CD4-positive, alpha-beta memory T cell (primary cell): ENCODE data around the gene KCNA2. TPM values are rescaled to one million over a fixed set of nuclear protein-coding genes. Genes with fewer than 3 reads are reported as not detected.
A peak's percentile ranks its signal among the peaks of the same experiment; 100 is the strongest.

ENCODE experiments used
- CTCF ChIA-PET: fragments of 350-600 bp; sonication (Branson Sonifier 250); formaldehyde crosslinking; loops from one replicate; lab custom pipeline; 2021; ENCODE audit warnings: inconsistent platforms; ENCODE audit not compliant: partially characterized antibody; lab: Charles Lee
- POLR2A ChIA-PET: fragments of 350-600 bp; sonication (Branson Sonifier 250); formaldehyde crosslinking; loops from one replicate; lab custom pipeline; 2021; ENCODE audit not compliant: partially characterized antibody; lab: Charles Lee
- DNase-seq, 5 donors: peaks; one replicate each; pipeline versions ENCODE4 v3.0.0 to v3.0.0-alpha.2; 2020 to 2022; ENCODE audit warnings: mixed read lengths in 1 of 5
- H3K27ac ChIP-seq: one replicate; pipeline ENCODE4 v1.7.0; 2013; ENCODE audit warnings: low read depth, low read length
- H3K27me3 ChIP-seq: 2 replicates; pipeline ENCODE4 v1.7.0; 2013; ENCODE audit warnings: mild to moderate bottlenecking, low read length, moderate library complexity; ENCODE audit not compliant: insufficient read depth
- H3K36me3 ChIP-seq: 2 replicates; pipeline ENCODE4 v1.7.0; 2013; ENCODE audit warnings: mild to moderate bottlenecking, low read length, moderate library complexity; ENCODE audit not compliant: insufficient read depth
- H3K4me1 ChIP-seq: 2 replicates; pipeline ENCODE4 v1.7.0; 2013; ENCODE audit warnings: mild to moderate bottlenecking, low read length, moderate library complexity; ENCODE audit not compliant: insufficient read depth
- H3K4me3 ChIP-seq, 2 donors: one replicate each; pipeline ENCODE4 v1.7.0; 2013; ENCODE audit warnings: low read length in 2 of 2, mild to moderate bottlenecking in 1 of 2
- H3K9me3 ChIP-seq, 2 donors: one replicate each; pipeline ENCODE4 v1.7.0; 2013; ENCODE audit warnings: low read length in 2 of 2, control low read depth in 1 of 2; ENCODE audit not compliant: control insufficient read depth in 1 of 2
- H3K27ac Mint-ChIP-seq, 7 donors: one replicate each; pipeline ENCODE4 v1.8.0; 2020 to 2021; ENCODE audit warnings: mixed read lengths in 7 of 7, mild to moderate bottlenecking in 6 of 7, inconsistent platforms in 3 of 7, moderate library complexity in 3 of 7
- H3K27me3 Mint-ChIP-seq, 2 donors: one replicate each; pipeline ENCODE4 v1.8.0; 2020 to 2021; ENCODE audit warnings: mixed read lengths in 2 of 2
- H3K36me3 Mint-ChIP-seq, 2 donors: one replicate each; pipeline ENCODE4 v1.8.0; 2020 to 2021; ENCODE audit warnings: mixed read lengths in 2 of 2, inconsistent platforms in 1 of 2, mild to moderate bottlenecking in 1 of 2
- H3K4me1 Mint-ChIP-seq, 4 donors: one replicate each; pipeline ENCODE4 v1.8.0; 2020 to 2021; ENCODE audit warnings: mixed read lengths in 4 of 4, mild to moderate bottlenecking in 1 of 4
- H3K4me3 Mint-ChIP-seq, 8 donors: one replicate each; pipeline ENCODE4 v1.8.0; 2020 to 2021; ENCODE audit warnings: mixed read lengths in 8 of 8, mild to moderate bottlenecking in 7 of 8, moderate library complexity in 6 of 8, inconsistent platforms in 3 of 8
- H3K9me3 Mint-ChIP-seq, 8 donors: one replicate each; pipeline ENCODE4 v1.8.0; 2020 to 2021; ENCODE audit warnings: mixed read lengths in 8 of 8, mild to moderate bottlenecking in 5 of 8, inconsistent platforms in 3 of 8, moderate library complexity in 1 of 8
- intact Hi-C: fragments of 100-400 bp; cut with micrococcal nuclease; formaldehyde crosslinking; loops from one replicate; pipeline ENCODE4 v1.15.1; 2023
- polyA plus RNA-seq, 2 donors: library from polyadenylated mRNA; unstranded; fragments of 300-500 nt; fragmentation: Illumina TruSeq; gene quantifications; one replicate each; pipeline ENCODE4 v1.2.3, GENCODE V29; 2021
- total RNA-seq, 2 experiments: library from RNA; stranded (reverse); gene quantifications; one replicate each; pipeline ENCODE4 v1.2.3, GENCODE V29; 2021

KCNA2 gene
- total and polyA plus RNA-seq, 4 experiments from 2014 or later = 0.26 to 2.2 (median 1.1) TPM

GRCh38 chr1:110616587-110616986 lies 10.4 kb upstream of the KCNA2 start:
- intact Hi-C loops = loop anchor here (5.0 kb wide), 1 partner anchor 204 kb away; no protein-coding TSS in a partner anchor
- Mint-ChIP-seq H3K4me3 (no peak overlapping the region), H3K27me3 (no peaks in the 10 kb centered on the region), H3K27ac (no peak overlapping the region), H3K36me3 (peaks cover 5 to 6% of the 10 kb centered on the region in 2 donors), H3K4me1 (peaks cover 32 to 50% (median 39%) of the 10 kb centered on the region in 4 donors), H3K9me3 (peaks cover 0 to 9% (median 0%) of the 10 kb centered on the region in 8 donors)
- ChIA-PET CTCF (interaction anchor here (0.9 to 6.5 kb wide), 9 partner anchors 14 to 212 kb away, joined by 3 to 273 read pairs (median 4); no protein-coding TSS in a partner anchor), POLR2A (interaction anchor here (1.3 to 5.1 kb wide), 2 partner anchors 58 to 170 kb away, joined by 3 to 104 read pairs; partner anchors contain the start of gene KCNA3)
- Histone ChIP-seq H3K9me3 (no peaks in the 10 kb centered on the region), H3K36me3 (no peaks in the 10 kb centered on the region), H3K27me3 (no peaks in the 10 kb centered on the region), H3K4me1 (peaks cover 33% of the 10 kb centered on the region), H3K27ac (no peak overlapping the region), H3K4me3 (no peak overlapping the region)
- DNase-seq = no peak

DNA sequence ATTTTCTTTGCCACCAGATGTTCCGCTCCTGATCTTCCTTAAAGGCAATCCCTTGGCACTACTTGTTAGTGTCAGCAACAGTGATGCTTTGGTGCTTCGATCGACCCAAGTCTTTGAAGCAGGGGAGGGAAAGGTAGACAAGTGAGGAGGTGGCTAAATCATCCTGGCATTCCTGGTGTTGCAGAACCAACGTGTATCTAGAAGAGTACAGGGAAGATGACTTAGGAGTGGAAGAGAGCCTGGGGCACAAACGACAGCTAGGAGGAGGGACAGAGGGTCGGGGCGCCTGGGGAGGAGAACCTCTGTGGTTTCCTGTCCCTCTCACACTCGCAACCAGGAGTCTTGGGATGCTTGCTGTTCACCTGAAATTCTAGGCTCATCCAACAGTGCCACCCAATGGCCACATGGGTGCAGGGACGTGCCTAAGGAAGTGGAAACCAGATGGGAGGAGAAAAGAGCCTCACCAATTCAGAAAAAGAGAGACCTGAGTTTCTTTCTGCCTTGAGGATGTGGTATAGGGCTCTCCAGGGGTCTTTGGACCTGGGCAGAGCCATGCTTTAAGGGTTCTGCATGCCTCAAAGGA lies 9.5 kb upstream of the KCNA2 start:
- Histone ChIP-seq H3K4me1 (peaks cover 26% of the 10 kb centered on the region), H3K4me3 (no peak overlapping the region), H3K27me3 (no peaks in the 10 kb centered on the region), H3K27ac (no peak overlapping the region), H3K9me3 (no peaks in the 10 kb centered on the region), H3K36me3 (no peaks in the 10 kb centered on the region)
- Mint-ChIP-seq H3K27me3 (no peaks in the 10 kb centered on the region), H3K4me1 (peaks cover 29 to 44% (median 34%) of the 10 kb centered on the region in 4 donors), H3K4me3 (no peak overlapping the region), H3K27ac (no peak overlapping the region), H3K9me3 (peaks cover 0 to 9% (median 0%) of the 10 kb centered on the region in 8 donors), H3K36me3 (peaks cover 5 to 6% of the 10 kb centered on the region in 2 donors)
- DNase-seq = peak; percentile 39 to 55 (median 47)
- intact Hi-C loops = loop anchor here (1.0 to 5.0 kb wide), 3 partner anchors 60 to 203 kb away; no protein-coding TSS in a partner anchor
- ChIA-PET POLR2A (interaction anchor here (1.3 kb wide), 1 partner anchor 171 kb away, joined by 3 read pairs; no protein-coding TSS in a partner anchor), CTCF (interaction anchor here (1.1 to 6.5 kb wide), 5 partner anchors 29 to 172 kb away, joined by 3 to 273 read pairs (median 36); no protein-coding TSS in a partner anchor)

DNA sequence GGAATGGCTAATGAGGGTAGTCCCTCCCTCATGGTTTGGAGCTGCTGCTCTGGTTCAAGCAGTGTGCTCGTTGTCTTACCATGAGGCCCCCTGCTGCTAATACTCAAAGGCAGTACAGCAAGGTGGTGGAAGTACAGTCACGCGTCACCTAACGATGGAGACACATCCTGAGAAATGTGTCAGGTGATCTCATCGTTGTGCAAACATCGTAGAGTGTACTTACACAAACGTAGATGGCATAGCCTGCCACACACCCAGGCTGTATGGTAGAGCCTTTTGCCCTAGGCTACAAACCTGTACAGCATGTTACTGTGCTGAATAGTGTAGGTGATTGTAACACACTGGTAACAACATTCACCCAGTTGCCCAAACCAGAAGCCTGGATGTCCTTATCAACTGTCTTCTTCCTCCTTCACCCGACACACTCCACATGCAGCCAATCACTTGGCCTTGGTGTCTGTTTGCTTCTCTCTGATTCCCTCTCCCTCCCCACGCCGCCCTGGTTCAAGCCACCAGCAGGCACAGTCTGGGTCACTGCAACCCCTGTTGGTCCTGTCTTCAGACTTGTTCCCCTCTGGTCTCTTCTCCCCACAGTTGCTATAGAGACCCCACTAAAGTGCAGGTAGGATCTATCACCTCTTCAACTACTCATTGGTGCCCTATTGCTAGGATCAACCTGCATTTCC lies 6.0 kb upstream of the KCNA2 start:
- Mint-ChIP-seq H3K4me3 (no peak overlapping the region), H3K9me3 (no peaks in the 10 kb centered on the region), H3K4me1 (peaks cover 10 to 26% (median 20%) of the 10 kb centered on the region in 4 donors), H3K27ac (no peak overlapping the region), H3K27me3 (peaks cover 7 to 18% of the 10 kb centered on the region in 2 donors), H3K36me3 (no peaks in the 10 kb centered on the region)
- no peak overlapping the region for H3K27ac ChIP-seq
- no peak overlapping the region for H3K4me3 ChIP-seq
- no peaks in the 10 kb centered on the region for H3K36me3 ChIP-seq
- CTCF ChIA-PET = interaction anchor here (1.0 to 4.7 kb wide), 3 partner anchors 8 to 170 kb away, joined by 5 to 36 read pairs (median 13); no protein-coding TSS in a partner anchor
- H3K4me1 ChIP-seq = peaks cover 22% of the 10 kb centered on the region
- H3K9me3 ChIP-seq = no peaks in the 10 kb centered on the region
- intact Hi-C loops = no loop called here
- peaks cover 7% of the 10 kb centered on the region for H3K27me3 ChIP-seq
- no peak for DNase-seq
- POLR2A ChIA-PET = no interaction called here

- H3K4me3 ChIP-seq = no peak overlapping the region
- intact Hi-C loops = no loop called here
- H3K36me3 Mint-ChIP-seq = no peaks in the 10 kb centered on the region
- H3K4me1 ChIP-seq = peaks cover 23% of the 10 kb centered on the region
- no peak overlapping the region for H3K27ac Mint-ChIP-seq
- H3K4me3 Mint-ChIP-seq = no peak overlapping the region
- H3K4me1 Mint-ChIP-seq = peaks cover 12 to 32% (median 22%) of the 10 kb centered on the region in 4 donors
- ChIA-PET CTCF (interaction anchor here (1.0 to 2.4 kb wide), 3 partner anchors 9 to 155 kb away, joined by 5 to 7 read pairs (median 5); no protein-coding TSS in a partner anchor), POLR2A (interaction anchor here (1.1 kb wide), 1 partner anchor 9 kb away, joined by 3 read pairs; no protein-coding TSS in a partner anchor)
- H3K36me3 ChIP-seq = no peaks in the 10 kb centered on the region
- H3K9me3 Mint-ChIP-seq = no peaks in the 10 kb centered on the region
- no peak overlapping the region for H3K27ac ChIP-seq
- H3K27me3 ChIP-seq = peaks cover 17% of the 10 kb centered on the region
- DNase-seq = no peak
- H3K27me3 Mint-ChIP-seq = peaks cover 16 to 27% of the 10 kb centered on the region in 2 donors
- H3K9me3 ChIP-seq = no peaks in the 10 kb centered on the region
Measured at GRCh38 chr1:110610696-110611286, 4.6 kb upstream of the KCNA2 start.

DNA sequence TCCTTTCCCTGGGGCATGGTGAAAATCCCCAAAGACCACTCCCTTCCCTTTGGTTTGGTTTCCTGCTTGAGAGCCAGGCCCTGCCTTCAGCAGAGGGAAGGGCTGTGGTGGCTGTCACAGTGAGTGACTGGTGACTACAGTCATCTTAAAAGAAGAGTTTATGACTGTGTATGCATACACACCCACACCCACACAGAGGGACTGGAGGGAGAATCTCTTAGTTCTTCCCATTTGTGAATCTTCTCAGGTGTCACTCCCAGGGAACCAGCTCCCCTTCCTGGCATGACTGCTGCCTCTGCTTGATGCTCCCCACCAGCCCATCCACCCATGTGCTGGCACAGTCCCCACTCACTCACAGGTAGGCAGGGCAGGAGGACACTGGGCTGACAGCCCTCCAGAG lies 3.9 kb upstream of the KCNA2 start:
- no peaks in the 10 kb centered on the region for H3K36me3 ChIP-seq
- Mint-ChIP-seq H3K36me3 (no peaks in the 10 kb centered on the region), H3K27me3 (peaks cover 20 to 32% of the 10 kb centered on the region in 2 donors), H3K4me1 (peaks cover 8 to 28% (median 21%) of the 10 kb centered on the region in 4 donors), H3K4me3 (no peak overlapping the region), H3K27ac (no peak overlapping the region), H3K9me3 (no peaks in the 10 kb centered on the region)
- H3K27me3 ChIP-seq = peaks cover 24% of the 10 kb centered on the region
- intact Hi-C loops = no loop called here
- DNase-seq = no peak
- H3K9me3 ChIP-seq = no peaks in the 10 kb centered on the region
- H3K27ac ChIP-seq = no peak overlapping the region
- ChIA-PET POLR2A (interaction anchor here (1.1 kb wide), 2 partner anchors 9 to 177 kb away, joined by 3 to 4 read pairs; no protein-coding TSS in a partner anchor), CTCF (interaction anchor here (2.1 to 2.4 kb wide), 2 partner anchors 54 to 156 kb away, joined by 5 to 7 read pairs; no protein-coding TSS in a partner anchor)
- peaks cover 21% of the 10 kb centered on the region for H3K4me1 ChIP-seq
- H3K4me3 ChIP-seq = no peak overlapping the region

DNA sequence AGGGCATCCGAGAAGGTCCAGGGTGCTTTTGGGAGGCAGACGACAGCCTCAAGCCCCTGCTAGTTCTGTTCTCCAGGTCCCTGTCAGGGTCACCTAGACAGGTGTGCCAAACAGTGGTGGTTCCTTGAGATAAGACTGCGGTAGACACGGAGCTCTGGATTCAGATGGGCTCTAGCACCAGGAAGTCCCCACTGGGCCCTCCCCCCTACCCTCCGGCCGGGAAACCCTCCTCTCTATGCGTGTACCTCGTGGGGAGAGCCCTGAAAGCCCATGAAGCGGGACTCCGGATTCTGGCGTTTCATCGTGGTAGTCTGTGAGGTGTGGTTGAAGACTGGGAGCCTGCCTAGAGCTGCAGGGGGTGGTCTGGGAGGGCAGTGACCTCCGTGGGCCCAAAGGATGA lies 2.1 kb upstream of the KCNA2 start:
- Histone ChIP-seq H3K4me3 (no peak overlapping the region), H3K27me3 (peaks cover 31% of the 10 kb centered on the region), H3K4me1 (peaks cover 21% of the 10 kb centered on the region), H3K36me3 (no peaks in the 10 kb centered on the region), H3K9me3 (no peaks in the 10 kb centered on the region), H3K27ac (no peak overlapping the region)
- Mint-ChIP-seq H3K4me3 (peak overlapping the region in 6 of 8 donors; percentile 27 to 83 (median 60)), H3K36me3 (peaks cover 0 to 11% of the 10 kb centered on the region in 2 donors), H3K27me3 (peaks cover 24 to 42% of the 10 kb centered on the region in 2 donors), H3K27ac (no peak overlapping the region), H3K9me3 (no peaks in the 10 kb centered on the region), H3K4me1 (peaks cover 8 to 30% (median 21%) of the 10 kb centered on the region in 4 donors)
- POLR2A ChIA-PET = interaction anchor here (1.8 to 2.6 kb wide), 2 partner anchors 12 to 157 kb away, joined by 7 to 13 read pairs; no protein-coding TSS in a partner anchor
- intact Hi-C loops = no loop called here
- no peak for DNase-seq
- CTCF ChIA-PET = interaction anchor here (1.0 to 5.4 kb wide), 3 partner anchors 11 to 112 kb away, joined by 3 to 34 read pairs (median 3); no protein-coding TSS in a partner anchor
